PFSK-1 (cell line): ENCODE data around the gene GPR25.

ENCODE experiments used
- POLR2AphosphoS5 ChIP-seq: IDR thresholded peaks from 2 replicates; pipeline ENCODE4 v1.6.1; 2012; ENCODE audit warnings: low read depth, mild to moderate bottlenecking, control low read depth, low read length, moderate library complexity
- SIN3A ChIP-seq: IDR thresholded peaks from 2 replicates; pipeline ENCODE4 v1.6.1; 2012; ENCODE audit warnings: mild to moderate bottlenecking, low read length, moderate library complexity, borderline replicate concordance; ENCODE audit not compliant: insufficient read depth

- TF ChIP-seq SIN3A = no peak
- TF ChIP-seq POLR2AphosphoS5 = no peak
Measured at GRCh38 chr1:200916681-200917080, 43.9 kb downstream of the GPR25 start.
